Activated naive CD4-positive, alpha-beta T cell treated with anti-CD3 and anti-CD28 coated beads for 36 hours (primary cell): Measurements from ENCODE around the gene DPYSL5. TPM values are rescaled to one million over a fixed set of nuclear protein-coding genes. Genes with fewer than 3 reads are reported as not detected.
"Not testable (repeated sequence)": the region's sequence is repeated elsewhere in the genome, so short reads cannot be mapped to it uniquely, and the experiment has no call there.

Source experiments
- CTCF ChIA-PET: fragments of 350-600 bp; sonication (Branson Sonifier 250); formaldehyde crosslinking; loops from one replicate; lab custom pipeline; 2021; ENCODE audit warnings: antibody characterized with exemption; lab: Charles Lee
- DNase-seq: peaks from one replicate; pipeline ENCODE4 v3.0.0-alpha.2; 2020
- H3K27ac Mint-ChIP-seq: one replicate; pipeline ENCODE4 v1.8.0; 2021; ENCODE audit warnings: mild to moderate bottlenecking, mixed read lengths
- H3K27me3 Mint-ChIP-seq: one replicate; pipeline ENCODE4 v1.8.0; 2021; ENCODE audit warnings: low read depth, mixed read lengths
- H3K36me3 Mint-ChIP-seq: one replicate; pipeline ENCODE4 v1.8.0; 2021; ENCODE audit warnings: low read depth, mixed read lengths
- H3K4me1 Mint-ChIP-seq: one replicate; pipeline ENCODE4 v1.8.0; 2021; ENCODE audit warnings: low read depth, mixed read lengths
- H3K4me3 Mint-ChIP-seq: one replicate; pipeline ENCODE4 v1.8.0; 2021; ENCODE audit warnings: mild to moderate bottlenecking, moderate library complexity, mixed read lengths
- H3K9me3 Mint-ChIP-seq: one replicate; pipeline ENCODE4 v1.8.0; 2021; ENCODE audit warnings: mixed read lengths
- intact Hi-C: fragments of 100-400 bp; cut with micrococcal nuclease; formaldehyde crosslinking; loops from one replicate; pipeline ENCODE4 v1.15.1; 2023
- total RNA-seq, 2 experiments: library from RNA; stranded (reverse); gene quantifications; one replicate each; pipeline ENCODE4 v1.2.3, GENCODE V29; 2021

Gene DPYSL5
- under 1 TPM in 1 of 2 experiments, not detected in 1; 0.07 TPM for total RNA-seq

- peaks cover 43% of the 10 kb centered on the region for H3K27me3 Mint-ChIP-seq
- H3K4me1 Mint-ChIP-seq: peaks cover 15% of the 10 kb centered on the region
These were observed at the start of gene DPYSL5 for GRCh38 chr2:26847655-26848335. Gene DPYSL5, plus strand, starts transcription at chr2:26848132. Its CDS starts 50,368 bp downstream, at chr2:26898500.

GRCh38 chr2:26801328-26801727, 46.6 kb upstream of the DPYSL5 start:
- no peak for DNase-seq
- CTCF ChIA-PET: no interaction called here
- H3K4me1 Mint-ChIP-seq: peaks cover 2% of the 10 kb centered on the region
- no peak overlapping the region for H3K27ac Mint-ChIP-seq
- peaks cover 4% of the 10 kb centered on the region for H3K36me3 Mint-ChIP-seq
- intact Hi-C loops: no loop called here
- no peak overlapping the region for H3K4me3 Mint-ChIP-seq
- H3K27me3 Mint-ChIP-seq: no peaks in the 10 kb centered on the region
- H3K9me3 Mint-ChIP-seq: no peaks in the 10 kb centered on the region

More at GRCh38 chr2:26847655-26848335, at the start of gene DPYSL5:
- CTCF ChIA-PET: interaction anchor here (1.1 to 9.8 kb wide), 10 partner anchors 12 to 456 kb away, joined by 3 to 123 read pairs (median 10); no protein-coding TSS in a partner anchor
- no peaks in the 10 kb centered on the region for H3K36me3 Mint-ChIP-seq
- H3K4me3 Mint-ChIP-seq: peak within 1 kb of the TSS; percentile 66
- DNase-seq: no peak
- intact Hi-C loops: loop anchor here (5.0 to 10.0 kb wide), 3 partner anchors 60 to 457 kb away; partner anchors contain the start of genes CENPA and UCN
- H3K9me3 Mint-ChIP-seq: no peaks in the 10 kb centered on the region
- no peak within 1 kb of the TSS for H3K27ac Mint-ChIP-seq

- Mint-ChIP-seq H3K4me1 (peaks cover 2% of the 10 kb centered on the region), H3K9me3 (no peaks in the 10 kb centered on the region), H3K27me3 (no peaks in the 10 kb centered on the region), H3K4me3 (no peak overlapping the region), H3K36me3 (peaks cover 3% of the 10 kb centered on the region), H3K27ac (no peak overlapping the region)
- CTCF ChIA-PET: no interaction called here
- intact Hi-C loops: no loop called here
- DNase-seq: no peak
These were observed 46.1 kb upstream of the DPYSL5 start for GRCh38 chr2:26801796-26802195.

GRCh38 chr2:26805241-26805676, 42.7 kb upstream of the DPYSL5 start:
- Mint-ChIP-seq H3K4me1 (peaks cover 17% of the 10 kb centered on the region), H3K36me3 (no peaks in the 10 kb centered on the region), H3K27ac (no peak overlapping the region), H3K27me3 (no peaks in the 10 kb centered on the region), H3K4me3 (no peak overlapping the region), H3K9me3 (no peaks in the 10 kb centered on the region)
- CTCF ChIA-PET: no interaction called here
- intact Hi-C loops: no loop called here
- DNase-seq: no peak

- CTCF ChIA-PET: no interaction called here
- Mint-ChIP-seq H3K9me3 (no peaks in the 10 kb centered on the region), H3K27ac (no peak overlapping the region)
These were observed 40.0 kb upstream of the DPYSL5 start for GRCh38 chr2:26807788-26808460.

GRCh38 chr2:26809211-26809610, 38.7 kb upstream of the DPYSL5 start:
- DNase-seq: peak; percentile 57
- H3K27ac Mint-ChIP-seq: peak overlapping the region; percentile 7
- no peaks in the 10 kb centered on the region for H3K9me3 Mint-ChIP-seq
- H3K4me1 Mint-ChIP-seq: peaks cover 38% of the 10 kb centered on the region
- H3K27me3 Mint-ChIP-seq: no peaks in the 10 kb centered on the region
- intact Hi-C loops: no loop called here
- H3K36me3 Mint-ChIP-seq: no peaks in the 10 kb centered on the region
- CTCF ChIA-PET: no interaction called here
- no peak overlapping the region for H3K4me3 Mint-ChIP-seq

More at GRCh38 chr2:26807788-26808460, 40.0 kb upstream of the DPYSL5 start:
- Mint-ChIP-seq H3K4me1 (peaks cover 38% of the 10 kb centered on the region), H3K27me3 (no peaks in the 10 kb centered on the region), H3K36me3 (no peaks in the 10 kb centered on the region), H3K4me3 (no peak overlapping the region)
- DNase-seq: no peak
- intact Hi-C loops: no loop called here

GRCh38 chr2:26809876-26810577, 37.9 kb upstream of the DPYSL5 start:
- no peak overlapping the region for H3K4me3 Mint-ChIP-seq
- intact Hi-C loops: no loop called here
- H3K4me1 Mint-ChIP-seq: peaks cover 38% of the 10 kb centered on the region
- H3K36me3 Mint-ChIP-seq: no peaks in the 10 kb centered on the region
- no peak overlapping the region for H3K27ac Mint-ChIP-seq
- H3K27me3 Mint-ChIP-seq: peaks cover under 1% of the 10 kb centered on the region
- CTCF ChIA-PET: interaction anchor here (0.6 to 1.1 kb wide), 4 partner anchors 11 to 30 kb away, joined by 3 to 5 read pairs (median 4); no protein-coding TSS in a partner anchor
- no peak for DNase-seq
- H3K9me3 Mint-ChIP-seq: no peaks in the 10 kb centered on the region

- Mint-ChIP-seq H3K9me3 (no peaks in the 10 kb centered on the region), H3K4me3 (no peak overlapping the region), H3K4me1 (peaks cover 36% of the 10 kb centered on the region), H3K27ac (no peak overlapping the region), H3K27me3 (peaks cover 3% of the 10 kb centered on the region), H3K36me3 (no peaks in the 10 kb centered on the region)
- intact Hi-C loops: no loop called here
- no peak for DNase-seq
- CTCF ChIA-PET: no interaction called here
These were observed 36.7 kb upstream of the DPYSL5 start for GRCh38 chr2:26811261-26811660.

GRCh38 chr2:26811791-26812694, 35.9 kb upstream of the DPYSL5 start:
- Mint-ChIP-seq H3K36me3 (no peaks in the 10 kb centered on the region), H3K9me3 (no peaks in the 10 kb centered on the region), H3K4me1 (peaks cover 36% of the 10 kb centered on the region), H3K4me3 (no peak overlapping the region), H3K27me3 (peaks cover 7% of the 10 kb centered on the region), H3K27ac (no peak overlapping the region)
- DNase-seq: no peak
- intact Hi-C loops: no loop called here
- CTCF ChIA-PET: no interaction called here

- no peak for DNase-seq
- no peak overlapping the region for H3K4me3 Mint-ChIP-seq
- CTCF ChIA-PET: no interaction called here
- H3K4me1 Mint-ChIP-seq: peaks cover 36% of the 10 kb centered on the region
- intact Hi-C loops: no loop called here
- H3K36me3 Mint-ChIP-seq: no peaks in the 10 kb centered on the region
- H3K27me3 Mint-ChIP-seq: peaks cover 7% of the 10 kb centered on the region
- no peak overlapping the region for H3K27ac Mint-ChIP-seq
- H3K9me3 Mint-ChIP-seq: no peaks in the 10 kb centered on the region
These were observed 35.2 kb upstream of the DPYSL5 start for GRCh38 chr2:26812731-26813130.

- DNase-seq, H3K9me3 Mint-ChIP-seq, H3K36me3 Mint-ChIP-seq, intact Hi-C loops, H3K27me3 Mint-ChIP-seq, H3K4me3 Mint-ChIP-seq, H3K27ac Mint-ChIP-seq: not testable (repeated sequence)
- H3K4me1 Mint-ChIP-seq: peaks cover 30% of the 10 kb centered on the region
- CTCF ChIA-PET: interaction anchor here (1.1 kb wide), 1 partner anchor 125 kb away, joined by 3 read pairs; no protein-coding TSS in a partner anchor
These were observed 33.7 kb upstream of the DPYSL5 start for GRCh38 chr2:26814072-26814765.
